Left lung (tissue), 10 donors: ENCODE data around the gene HEXA. TPM values are rescaled to one million over a fixed set of nuclear protein-coding genes. Genes with fewer than 3 reads are reported as not detected.
"Not testable (repeated sequence)": the region's sequence is repeated elsewhere in the genome, so short reads cannot be mapped to it uniquely, and the experiment has no call there.

ENCODE experiments used
- ATAC-seq: fragments of 200-7000 bp; cut with Tn5 transposase; one replicate; pipeline ENCODE4 v1.9.1; 2020; ENCODE audit warnings: moderate library complexity
- DNase-seq, 4 donors: peaks; one replicate each; pipeline ENCODE4 v3.0.0-alpha.2; 2013 to 2020
- H3K27ac ChIP-seq, 2 donors: fragments of 200-600 bp; sonication (generic) in 1 of 2; one replicate each; pipeline versions ENCODE4 v1.5.0 to v1.8.0; 2020 to 2021
- H3K27me3 ChIP-seq, 2 donors: fragments of 200-600 bp; sonication (generic) in 1 of 2; one replicate each; pipeline versions ENCODE4 v1.5.0 to v1.8.0; 2020 to 2021
- H3K36me3 ChIP-seq, 2 donors: fragments of 200-600 bp; sonication (generic) in 1 of 2; one replicate each; pipeline versions ENCODE4 v1.5.0 to v1.8.0; 2020 to 2021
- H3K4me1 ChIP-seq, 2 donors: fragments of 200-600 bp; one replicate each; pipeline ENCODE4 v1.8.0; 2021
- H3K4me3 ChIP-seq, 2 donors: fragments of 200-600 bp; sonication (generic) in 1 of 2; one replicate each; pipeline versions ENCODE4 v1.5.0 to v1.8.0; 2020 to 2021; ENCODE audit warnings: mild to moderate bottlenecking in 1 of 2
- H3K9me3 ChIP-seq, 2 donors: fragments of 200-600 bp; sonication (generic) in 1 of 2; one replicate each; pipeline versions ENCODE4 v1.5.0 to v1.8.0; 2020 to 2021
- CTCF ChIP-seq, 2 donors: fragments of 200-600 bp; sonication (generic) in 1 of 2; IDR thresholded peaks; one replicate each; pipeline versions ENCODE4 v1.5.0 to v1.8.0; 2021; ENCODE audit warnings: antibody characterized with exemption in 2 of 2
- intact Hi-C, 2 donors: fragments of 100-400 bp; cut with DNase I; formaldehyde crosslinking; loops; one replicate each; pipeline versions ENCODE4 v1.11.2 to v1.14.2; 2022
- polyA plus RNA-seq, 6 donors: library from polyadenylated mRNA; unstranded; fragments of 120-200 nt; gene quantifications; one replicate each; pipeline ENCODE4 v1.2.1, GENCODE V29; 2013; ENCODE audit not compliant: insufficient read length in 6 of 6
- total RNA-seq, 2 donors: library from RNA; stranded (reverse); fragmentation: NEBNext Ultra II Directional; extraction: Animal tissue kit (Norgen Biotek cat#: 25700); gene quantifications; one replicate each; pipeline ENCODE4 v1.2.1, GENCODE V29; 2021
- donor health status: DM: no; HTN: yes; CAD: no.
- donor health status: DM: no; HTN: no; CAD: no.

HEXA gene
- total and polyA plus RNA-seq, 8 donors, result 74.0 to 193 (median 90.3) TPM

GRCh38 chr15:72404356-72404755 lies 28.5 kb upstream of the HEXA start:
- Histone ChIP-seq H3K4me1 (no peaks in the 10 kb centered on the region), H3K27ac (no peak overlapping the region), H3K9me3 (no peaks in the 10 kb centered on the region), H3K4me3 (no peak overlapping the region), H3K27me3 (peaks cover 0 to 4% of the 10 kb centered on the region in 2 donors), H3K36me3 (no peaks in the 10 kb centered on the region)
- DNase-seq (no peak), ATAC-seq (no peak)
- intact Hi-C loops, result no loop called here
- no peak for TF ChIP-seq CTCF (IDR thresholded peaks at IDR 0.05)

- no peak for DNase-seq
- no peak for TF ChIP-seq CTCF (IDR thresholded peaks at IDR 0.05)
- H3K27me3 ChIP-seq, result peaks cover 0 to 4% of the 10 kb centered on the region in 2 donors
- H3K4me1 ChIP-seq, result no peaks in the 10 kb centered on the region
- intact Hi-C loops, result no loop called here
- H3K27ac ChIP-seq, result no peak overlapping the region
- ATAC-seq, result no peak
- no peaks in the 10 kb centered on the region for H3K36me3 ChIP-seq
- no peak overlapping the region for H3K4me3 ChIP-seq
- H3K9me3 ChIP-seq, result no peaks in the 10 kb centered on the region
These were observed 26.9 kb upstream of the HEXA start for GRCh38 chr15:72402726-72403125.

GRCh38 chr15:72398648-72399047 lies 22.8 kb upstream of the HEXA start:
- no peak for DNase-seq
- H3K27ac ChIP-seq, result no peak overlapping the region

GRCh38 chr15:72397796-72398588 lies 22.2 kb upstream of the HEXA start, which contains the start of gene TMEM202:
TMEM202 (plus strand) TSS chr15:72398305; CDS start chr15:72398327, 22 bp downstream.
- Histone ChIP-seq H3K4me1 (no peaks in the 10 kb centered on the region), H3K36me3 (no peaks in the 10 kb centered on the region), H3K27me3 (peaks cover 0 to 3% of the 10 kb centered on the region in 2 donors), H3K27ac (no peak within 1 kb of the TSS), H3K4me3 (no peak within 1 kb of the TSS), H3K9me3 (no peaks in the 10 kb centered on the region)
- ATAC-seq, result no peak
- no peak for TF ChIP-seq CTCF (IDR thresholded peaks at IDR 0.05)
- intact Hi-C loops, result no loop called here
- DNase-seq, result no peak

More at GRCh38 chr15:72398648-72399047, 22.8 kb upstream of the HEXA start:
- Histone ChIP-seq H3K27me3 (peaks cover 0 to 4% of the 10 kb centered on the region in 2 donors), H3K4me1 (no peaks in the 10 kb centered on the region), H3K36me3 (no peaks in the 10 kb centered on the region), H3K9me3 (no peaks in the 10 kb centered on the region), H3K4me3 (no peak overlapping the region)
- intact Hi-C loops, result no loop called here
- ATAC-seq, result no peak
- TF ChIP-seq CTCF (IDR thresholded peaks at IDR 0.05), result no peak

- ATAC-seq, intact Hi-C loops, H3K27me3 ChIP-seq: not testable (repeated sequence)
These were observed 20.5 kb upstream of the HEXA start for GRCh38 chr15:72396331-72396730.

More at GRCh38 chr15:72396331-72396730, 20.5 kb upstream of the HEXA start:
- H3K27ac ChIP-seq, H3K9me3 ChIP-seq, DNase-seq, H3K36me3 ChIP-seq, H3K4me3 ChIP-seq, H3K4me1 ChIP-seq: not testable (repeated sequence)
